ENCODE results near the gene EVL.

EVL gene

DNA sequence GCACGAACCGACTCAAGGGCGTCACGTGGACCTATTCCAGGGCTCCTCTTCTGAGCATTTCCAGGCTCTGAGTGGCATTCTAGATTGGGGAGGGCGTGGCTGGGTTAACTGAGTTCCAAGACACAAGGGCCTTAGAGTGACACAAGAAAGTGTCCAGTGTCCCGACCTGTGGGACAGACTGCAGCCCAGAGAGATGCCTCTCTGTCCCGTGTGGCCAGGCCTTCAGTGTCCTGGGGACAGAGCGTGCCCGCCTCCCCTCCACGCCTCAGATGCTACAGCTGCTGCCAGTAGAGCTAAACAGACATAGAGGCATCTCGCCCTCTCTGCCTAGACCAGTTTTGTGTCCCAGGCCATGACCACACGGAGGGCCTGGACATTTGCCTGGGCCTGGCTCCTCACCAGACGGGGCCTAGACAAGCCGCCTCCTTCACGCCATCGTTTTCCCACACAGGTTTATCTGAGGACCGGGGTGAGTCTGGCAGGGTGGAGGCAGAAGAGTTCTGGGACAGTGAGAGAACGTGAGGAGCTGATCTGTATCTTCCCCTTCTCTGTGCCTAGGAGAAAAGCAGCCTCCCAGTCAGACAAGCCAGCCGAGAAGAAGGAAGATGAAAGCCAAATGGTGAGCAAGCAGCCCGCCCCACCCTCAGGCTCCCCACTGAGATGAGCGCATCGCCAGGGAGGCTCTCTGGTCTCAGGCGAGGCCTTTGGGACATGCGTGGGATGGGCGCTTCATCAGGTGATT is 67.1 kb downstream of the EVL start:
- DNase-seq = peak; percentile 65

DNA sequence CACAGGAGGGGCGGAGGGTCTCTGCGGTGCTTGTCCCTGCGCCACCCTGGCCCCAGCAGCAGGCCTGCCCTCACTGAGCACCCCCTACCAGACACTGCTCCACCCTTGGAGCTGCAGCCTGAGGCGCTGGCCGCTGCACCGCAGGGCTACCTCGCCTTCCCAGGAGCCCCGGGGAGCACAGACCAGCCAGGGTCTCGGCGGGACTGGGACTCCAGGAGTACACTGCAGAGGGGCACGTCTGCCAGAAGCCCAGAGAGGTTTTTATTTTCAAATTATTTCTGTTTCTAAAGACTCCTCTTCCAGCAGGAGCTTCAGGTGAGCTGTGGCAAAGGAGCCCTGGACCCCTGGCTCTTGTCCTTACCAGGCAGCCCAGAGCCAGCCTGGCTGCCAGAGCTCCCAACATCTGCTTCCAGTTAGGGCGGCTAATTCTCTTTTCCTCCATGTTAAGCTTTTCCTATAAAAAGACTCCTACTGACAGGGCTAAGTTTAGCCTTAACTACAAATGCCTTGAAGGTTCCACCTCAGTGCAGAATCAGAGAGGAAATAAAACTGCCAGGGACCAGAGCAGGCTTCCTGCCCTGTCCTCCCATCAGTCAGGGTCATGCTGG is 67.8 kb downstream of the EVL start:
- peak; percentile 54 for DNase-seq

- DNase-seq = no peak
Observed at GRCh38 chr14:100134586-100134985, 69.4 kb downstream of the EVL start.

- no peak for DNase-seq
Observed at GRCh38 chr14:100135073-100135472, 69.9 kb downstream of the EVL start.

DNA sequence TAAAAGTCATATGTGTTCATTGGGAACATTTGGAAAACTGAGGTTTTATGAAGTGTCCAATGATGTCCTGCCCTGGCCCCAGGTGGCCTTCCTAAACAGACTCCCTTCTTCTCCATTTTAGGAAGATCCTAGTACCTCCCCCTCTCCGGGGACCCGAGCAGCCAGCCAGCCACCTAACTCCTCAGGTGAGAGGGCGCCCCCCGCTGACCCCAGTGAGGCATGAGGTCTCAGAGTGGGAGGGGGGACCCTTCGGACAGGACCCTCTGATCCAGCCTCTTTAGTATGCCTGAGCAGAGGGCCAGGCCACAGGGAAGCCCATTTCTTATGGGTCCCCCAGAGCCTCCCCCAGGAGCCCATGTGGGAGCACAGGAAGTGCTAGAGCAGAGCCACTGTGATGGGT is 70.6 kb downstream of the EVL start:
- no peak for DNase-seq

- no peak for DNase-seq
Observed at GRCh38 chr14:100137173-100137572, 72.0 kb downstream of the EVL start.

- no peak for DNase-seq
Observed at GRCh38 chr14:100138082-100138787, 73.0 kb downstream of the EVL start.

- DNase-seq = no peak
Observed at GRCh38 chr14:100138955-100139354, 73.7 kb downstream of the EVL start.

GRCh38 chr14:100140452-100141078 is 75.3 kb downstream of the EVL start:
- DNase-seq = peak; percentile 30

DNA sequence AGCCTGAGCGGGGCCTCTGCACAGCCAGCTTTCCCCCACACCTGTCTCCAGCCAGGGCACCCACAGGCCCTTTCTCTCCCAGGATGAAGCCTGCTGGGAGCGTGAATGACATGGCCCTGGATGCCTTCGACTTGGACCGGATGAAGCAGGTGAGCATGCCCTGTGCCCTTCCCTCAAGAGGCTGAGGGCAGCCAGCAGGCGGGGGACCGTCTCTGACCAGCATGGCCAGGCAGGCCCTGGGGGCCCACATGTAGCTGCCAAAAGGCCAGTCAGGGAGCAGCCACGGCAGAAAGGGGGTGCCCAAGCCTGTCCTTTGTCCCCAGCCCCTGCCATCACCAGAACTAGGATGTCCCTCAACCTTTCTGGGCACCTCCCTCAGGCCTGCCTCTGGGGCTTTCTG is 75.9 kb downstream of the EVL start:
- DNase-seq = no peak

DNA sequence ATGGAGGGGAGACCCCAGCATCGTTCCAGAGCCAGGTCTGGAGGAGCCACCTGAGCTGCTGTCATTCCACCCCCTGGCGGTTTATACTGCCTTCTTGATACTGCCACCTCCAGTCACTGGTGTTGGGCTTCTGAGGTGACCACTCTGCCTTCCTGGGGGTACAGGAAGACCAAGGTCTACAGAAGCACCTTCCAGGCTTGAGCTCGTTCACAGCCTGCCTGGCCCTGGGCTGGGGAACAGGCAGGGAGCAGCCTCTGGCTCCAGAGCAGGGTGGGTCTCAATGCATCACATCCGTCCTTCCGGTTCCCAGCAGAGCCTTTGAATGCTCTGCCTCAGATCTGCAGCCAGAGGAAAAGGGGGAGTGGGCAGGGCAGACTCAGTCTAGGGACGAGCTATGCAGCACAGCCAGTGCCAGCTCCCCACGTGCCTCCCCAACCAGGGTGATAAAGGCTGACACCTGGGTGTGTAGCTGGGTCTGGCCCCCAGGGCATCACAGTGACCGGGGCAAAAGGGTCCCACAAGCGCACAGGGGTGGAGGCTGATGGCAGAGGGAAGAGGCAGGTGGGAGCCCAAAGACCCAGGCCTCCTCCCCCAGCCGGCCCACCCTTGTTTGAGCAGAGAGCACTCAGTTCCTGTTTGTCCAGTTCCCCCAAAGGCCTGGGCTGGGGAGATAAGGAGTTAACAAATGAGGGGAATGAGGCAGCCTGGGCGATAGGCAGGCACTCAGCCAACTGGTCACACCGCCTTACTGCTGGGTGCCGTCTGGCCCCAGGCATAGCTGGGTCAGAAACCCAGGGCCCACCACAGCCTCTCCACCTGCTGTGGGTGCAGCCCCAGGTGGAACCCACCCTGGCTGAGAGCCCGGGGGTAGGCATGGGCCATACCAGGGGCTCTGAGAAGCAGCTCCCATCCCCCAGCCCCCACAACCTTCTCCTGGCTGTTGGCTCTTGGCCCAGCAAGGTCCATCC is 77.1 kb downstream of the EVL start:
- no peak for DNase-seq

GRCh38 chr14:100143523-100143922 is 78.3 kb downstream of the EVL start:
- no peak for DNase-seq

- DNase-seq = no peak
Observed at GRCh38 chr14:100143934-100144333, 78.7 kb downstream of the EVL start.

GRCh38 chr14:100144645-100144995 is 79.4 kb downstream of the EVL start:
- no peak for DNase-seq

- no peak for DNase-seq
Observed at GRCh38 chr14:100144996-100145646, 79.9 kb downstream of the EVL start.

DNA sequence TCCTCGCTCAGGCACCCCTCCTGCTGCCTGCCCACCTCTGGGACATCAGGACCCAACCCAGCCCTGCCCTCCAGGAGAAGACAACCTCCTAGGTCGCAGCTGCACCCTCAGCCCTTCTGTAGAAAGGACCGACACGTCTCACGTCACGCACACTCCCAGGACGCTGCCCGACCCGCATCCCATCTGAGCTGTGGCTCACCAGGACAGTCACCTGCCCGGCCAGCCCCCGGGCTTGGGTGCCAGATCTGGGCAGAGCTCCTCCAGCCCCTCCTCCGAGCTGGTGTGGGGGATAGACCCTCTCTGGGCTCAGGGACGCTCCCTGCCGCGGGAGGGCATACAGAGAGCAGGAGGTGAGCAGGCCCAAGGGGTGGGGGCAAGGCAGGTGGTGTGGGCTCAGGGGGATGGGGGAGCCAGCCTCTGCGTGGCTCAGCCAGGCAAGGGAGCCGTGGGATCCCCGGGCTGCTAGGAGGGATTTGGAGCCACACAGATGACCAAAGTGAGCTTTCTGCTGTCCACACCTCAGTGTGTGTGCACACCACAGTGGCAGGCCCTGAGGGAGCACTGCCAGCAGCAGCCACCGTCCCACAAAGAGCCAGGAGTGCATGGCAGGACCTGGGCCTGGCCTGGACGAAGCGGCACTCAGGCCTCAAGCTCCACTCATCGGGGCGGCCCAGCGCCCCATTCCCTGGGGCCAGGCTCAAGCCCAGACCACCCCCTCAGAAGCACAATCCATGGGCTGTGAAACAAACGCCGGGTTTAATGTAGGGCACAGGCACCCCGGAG is 80.7 kb downstream of the EVL start:
- no peak for DNase-seq

DNA sequence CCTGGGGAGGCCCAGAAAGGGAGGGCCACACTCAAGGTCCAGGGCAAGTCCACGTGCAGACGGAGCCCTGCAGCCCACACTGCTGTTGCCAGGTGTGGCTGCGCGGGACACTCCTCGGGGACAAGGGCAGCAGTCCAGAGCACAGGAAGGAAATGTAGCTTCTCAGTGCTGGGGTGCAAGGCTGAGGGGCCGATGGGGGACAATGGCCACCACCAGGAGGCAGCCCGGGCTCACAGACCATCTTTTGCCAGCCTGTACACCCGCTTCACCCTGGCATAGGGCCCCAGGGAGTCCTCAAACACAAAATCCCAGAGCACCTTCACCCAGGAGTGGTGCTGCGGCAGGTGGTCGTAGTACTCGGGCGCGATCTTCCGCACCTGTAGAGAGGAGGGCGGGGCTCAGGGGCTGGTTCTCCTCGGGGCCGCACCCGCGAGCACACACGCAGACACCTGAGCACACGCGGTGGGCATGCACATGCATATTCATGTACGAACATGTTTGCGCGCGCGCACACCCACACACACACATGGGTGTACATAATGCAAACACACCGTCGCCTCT is 81.4 kb downstream of the EVL start:
- no peak for DNase-seq

GRCh38 chr14:100147181-100147631 is 82.0 kb downstream of the EVL start:
- no peak for DNase-seq

DNA sequence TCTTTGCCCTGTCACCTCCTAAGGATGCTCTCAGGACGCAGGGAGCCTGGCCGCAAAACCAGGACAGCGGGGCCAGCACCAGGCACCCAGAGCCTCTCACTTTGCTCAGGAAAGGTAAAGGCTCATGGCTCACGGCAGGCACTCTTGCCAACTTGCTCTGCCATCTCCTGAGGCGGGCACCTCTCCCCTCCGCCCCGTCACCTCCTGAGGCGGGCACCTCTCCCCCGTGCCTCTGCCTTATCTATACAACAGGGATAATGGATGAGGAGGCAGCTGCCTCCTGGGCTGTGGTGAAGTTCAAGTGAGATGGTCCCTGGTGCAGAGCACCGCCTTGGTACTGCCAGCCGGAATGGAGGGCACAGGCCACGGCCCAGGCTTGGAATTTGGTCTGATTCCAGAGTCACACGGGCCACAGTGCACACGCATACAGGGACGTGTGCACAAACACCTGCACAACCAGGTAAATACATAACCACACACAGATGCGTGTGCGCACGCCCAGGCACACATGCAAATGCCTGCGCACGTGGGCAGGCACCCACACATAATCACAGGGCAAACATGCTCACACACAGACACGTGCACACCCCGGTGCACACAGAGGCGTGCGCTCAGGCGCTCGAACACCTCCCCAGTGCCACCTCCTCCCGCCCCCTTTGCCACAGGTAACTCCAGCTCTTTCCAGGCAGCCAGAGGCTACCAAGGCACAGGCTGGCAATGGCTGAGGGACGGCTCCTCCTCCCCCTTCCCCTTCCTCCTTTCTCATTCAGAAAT is 82.7 kb downstream of the EVL start:
- no peak for DNase-seq

Measured in fibroblast of upper back skin (primary cell).